HG03196 (cell line): ENCODE measurements around the gene SPNS3.

Experiments used
- ATAC-seq: cut with Tn5 transposase; IDR thresholded peaks from one replicate; pipeline ENCODE4 v1.9.1; 2021; ENCODE audit not compliant: unreplicated experiment

The SPNS3 gene

DNA sequence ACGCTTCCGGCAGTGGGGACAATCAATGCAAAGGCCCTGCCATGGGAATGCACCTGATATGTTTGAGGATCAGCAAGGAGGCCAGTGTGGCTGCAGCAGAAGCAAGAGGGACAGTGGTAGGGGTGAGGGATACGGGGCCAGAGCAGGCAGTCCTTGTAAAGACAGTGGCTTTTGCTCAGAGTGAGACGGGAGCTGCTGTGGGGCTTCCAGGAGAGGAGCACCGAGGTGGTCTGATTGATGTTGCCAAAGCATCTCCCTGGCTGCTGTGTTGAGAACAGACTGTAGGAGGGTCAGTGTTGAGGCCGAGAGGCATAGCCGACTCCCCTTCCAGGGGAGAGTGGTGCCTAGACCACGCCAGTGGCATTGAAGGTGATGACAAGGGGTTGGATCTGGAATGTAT is 53.6 kb downstream of the SPNS3 start:
- no peak for ATAC-seq

DNA sequence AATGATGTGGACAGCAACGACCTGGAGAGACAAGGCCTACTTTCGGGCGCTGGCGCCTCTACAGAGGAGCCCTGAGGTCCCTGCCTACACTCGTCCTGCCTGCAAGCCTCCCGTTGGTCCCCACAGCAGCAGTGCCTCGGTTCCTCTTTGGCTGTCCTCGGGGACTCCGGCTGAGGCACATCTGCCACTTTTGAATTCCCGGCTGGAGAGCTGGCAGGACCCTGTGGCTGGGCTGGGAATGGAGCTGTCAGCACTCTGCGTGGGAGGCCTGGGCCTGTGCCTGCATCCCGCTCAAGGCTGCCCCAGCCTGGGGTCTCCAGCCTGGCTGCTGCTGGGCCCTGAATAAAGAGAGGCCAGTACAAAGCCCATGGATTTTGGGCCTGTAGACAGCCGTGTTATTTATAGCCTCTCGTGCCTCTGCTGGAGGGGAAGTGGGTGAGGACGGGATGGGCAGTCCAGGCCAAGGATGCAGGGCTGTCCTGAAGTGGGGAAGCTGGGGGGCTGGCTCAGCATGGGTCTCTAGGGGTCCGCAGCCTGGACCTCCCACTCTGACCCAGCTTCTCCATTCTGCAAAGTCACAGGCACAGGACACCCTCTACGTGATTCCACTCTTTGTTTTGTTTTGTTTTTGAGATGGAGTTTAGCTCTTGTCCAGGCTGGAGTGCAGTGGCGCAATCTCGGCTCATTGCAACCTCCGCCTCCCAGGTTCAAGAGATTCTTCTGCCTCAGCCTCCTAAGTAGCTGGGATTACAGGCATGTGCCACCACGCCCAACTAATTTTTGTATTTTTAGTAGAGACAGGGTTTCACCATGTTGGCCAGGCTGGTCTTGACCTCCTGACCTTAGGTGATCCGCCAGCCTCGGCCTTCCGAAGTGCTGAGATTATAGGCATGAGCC is 54.3 kb downstream of the SPNS3 start:
- no peak for ATAC-seq

- ATAC-seq: no peak
These were observed 55.4 kb downstream of the SPNS3 start for GRCh38 chr17:4488989-4489595.

- no peak for ATAC-seq
These were observed 56.4 kb downstream of the SPNS3 start for GRCh38 chr17:4490109-4490591.

DNA sequence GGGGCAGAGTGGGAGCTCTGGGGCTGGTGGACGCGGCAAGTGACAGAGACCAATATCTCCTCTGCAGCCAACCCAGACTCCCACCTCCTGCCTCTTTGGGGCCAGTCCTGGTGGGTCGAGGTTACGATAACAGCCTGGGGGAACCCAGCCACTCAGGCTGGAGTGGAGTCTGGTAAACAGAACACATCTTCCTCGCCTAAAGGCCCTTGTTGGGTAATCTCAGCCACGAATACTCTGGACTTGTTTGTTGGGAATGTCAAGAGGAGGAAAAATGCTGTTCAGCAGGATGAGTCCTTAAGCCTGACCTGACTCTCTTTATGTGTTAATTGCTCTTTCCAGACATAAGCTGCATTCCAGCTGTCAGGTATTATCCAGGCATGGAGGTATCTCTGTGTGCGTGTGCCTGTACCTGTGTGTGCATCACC is 56.9 kb downstream of the SPNS3 start:
- ATAC-seq: no peak

DNA sequence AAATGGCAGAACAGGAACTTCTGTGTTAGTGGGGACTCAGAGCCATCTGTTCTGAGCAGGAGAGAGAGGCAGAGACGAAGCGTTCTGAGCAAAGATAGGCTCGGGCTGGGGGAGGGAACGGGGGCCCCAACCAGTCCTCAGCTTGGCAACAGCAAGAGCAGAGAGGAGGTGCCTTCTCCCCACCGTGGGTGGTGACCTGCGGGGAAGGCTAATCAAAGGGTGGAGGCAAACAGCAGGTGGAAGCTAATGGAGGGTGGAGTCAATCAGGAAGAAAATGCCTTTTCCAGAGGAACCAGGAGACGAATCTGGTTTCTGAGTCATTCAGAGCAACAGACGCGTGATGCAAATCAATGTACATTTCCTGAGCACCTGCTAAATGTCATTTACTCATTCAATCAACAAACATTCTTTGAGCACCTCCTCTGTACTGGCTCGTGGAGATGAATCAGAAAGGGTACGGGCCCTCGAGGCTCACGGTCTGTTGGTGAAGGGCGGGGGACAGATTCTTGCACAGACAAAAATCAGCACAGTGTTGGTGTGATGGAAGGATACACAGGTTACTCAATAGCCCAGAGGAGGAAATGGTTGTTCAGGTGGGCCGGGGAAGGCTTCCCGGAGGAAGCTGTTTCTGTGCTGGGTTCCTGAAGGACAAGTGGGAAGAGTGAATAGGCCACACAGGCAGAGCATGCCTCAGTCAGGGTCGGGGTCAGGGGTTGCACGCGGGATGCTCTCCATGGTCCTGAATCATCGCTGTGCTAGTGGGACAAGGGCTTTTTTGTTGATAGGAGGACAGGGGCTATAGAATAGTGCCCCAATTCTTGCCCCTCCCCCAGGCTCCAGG is 59.2 kb downstream of the SPNS3 start:
- ATAC-seq: no peak

- ATAC-seq: no peak
These were observed 63.5 kb downstream of the SPNS3 start for GRCh38 chr17:4497101-4497824.

DNA sequence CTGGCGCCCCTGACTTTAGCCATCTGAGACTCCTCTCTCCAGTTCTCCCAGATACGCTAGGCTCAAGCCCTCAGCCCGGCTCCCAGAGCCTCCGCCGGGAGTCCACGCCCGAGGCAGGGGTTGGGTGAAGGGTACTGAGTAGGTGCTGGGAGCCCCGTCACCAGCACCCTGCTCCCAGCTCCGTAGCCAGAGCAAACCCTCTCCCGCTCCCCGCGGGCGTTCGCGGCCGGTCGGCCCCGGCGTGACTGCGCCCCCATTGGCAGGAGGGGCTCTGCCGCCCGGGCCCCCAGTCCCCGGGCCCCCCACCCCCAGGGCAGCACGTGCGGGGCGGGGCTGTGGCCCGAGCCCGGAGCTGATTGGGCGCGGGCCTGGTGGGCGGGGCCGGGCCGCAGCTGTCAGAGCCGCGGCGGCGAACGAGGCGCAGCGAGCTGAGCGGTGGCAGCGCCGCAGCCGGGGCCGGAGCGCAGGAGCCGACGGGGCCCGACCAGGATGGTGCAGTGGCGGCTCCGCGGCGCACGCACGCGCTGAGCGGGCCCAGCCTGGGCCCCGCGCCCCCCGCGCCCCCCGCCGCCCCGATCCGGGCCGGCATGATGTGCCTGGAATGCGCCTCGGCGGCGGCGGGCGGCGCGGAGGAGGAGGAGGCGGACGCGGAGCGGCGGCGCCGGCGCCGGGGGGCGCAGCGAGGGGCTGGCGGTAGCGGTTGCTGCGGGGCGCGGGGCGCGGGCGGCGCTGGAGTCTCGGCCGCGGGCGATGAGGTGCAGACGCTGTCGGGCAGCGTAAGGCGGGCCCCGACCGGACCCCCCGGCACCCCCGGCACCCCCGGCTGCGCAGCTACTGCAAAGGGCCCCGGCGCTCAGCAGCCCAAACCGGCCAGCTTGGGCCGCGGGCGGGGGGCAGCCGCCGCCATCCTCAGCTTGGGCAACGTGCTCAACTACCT is 65.0 kb downstream of the SPNS3 start, which contains the start of gene SPNS2:
TSS of gene SPNS2 (plus strand) at position 421 of the 937 bp plus-strand sequence. CDS start at position 588, 167 bp downstream.
- no peak for ATAC-seq

DNA sequence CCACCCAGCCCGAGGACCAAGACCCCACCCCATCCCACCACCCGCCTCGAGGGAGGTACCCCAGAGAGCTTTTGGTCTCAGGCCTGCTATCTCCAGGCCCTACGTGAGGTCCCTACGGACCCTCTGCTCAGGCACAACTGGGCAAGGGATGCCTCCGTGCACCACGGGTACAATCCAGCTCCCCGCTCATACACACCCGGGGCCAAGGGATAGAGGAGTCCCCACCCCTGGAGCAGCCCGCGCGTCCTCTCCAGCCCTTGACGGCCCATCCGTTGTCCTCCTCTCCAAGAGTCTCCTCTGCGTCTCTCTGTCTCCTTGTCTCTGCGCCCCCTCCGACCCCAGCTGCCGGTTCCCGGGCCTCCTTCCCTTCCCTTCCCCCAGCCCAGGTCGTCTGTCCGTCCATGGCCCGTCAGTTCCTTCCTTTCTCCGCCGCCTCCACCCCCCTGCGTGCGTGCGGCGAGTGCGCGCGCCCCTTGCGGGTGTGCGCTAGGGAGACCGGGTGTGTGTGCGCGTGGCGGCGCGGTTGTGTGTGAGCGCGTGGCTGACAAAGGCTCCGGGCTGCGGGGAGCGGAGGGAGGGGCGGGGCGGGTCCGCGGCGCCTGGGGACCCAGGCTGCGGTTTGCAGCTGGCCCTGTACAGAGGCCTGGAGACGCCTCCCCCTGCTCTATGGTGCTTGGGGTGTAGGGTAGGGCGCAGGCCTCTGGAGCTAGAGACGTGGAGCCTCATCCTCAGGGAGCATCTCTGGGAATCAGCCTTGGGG is 65.9 kb downstream of the SPNS3 start:
- no peak for ATAC-seq

DNA sequence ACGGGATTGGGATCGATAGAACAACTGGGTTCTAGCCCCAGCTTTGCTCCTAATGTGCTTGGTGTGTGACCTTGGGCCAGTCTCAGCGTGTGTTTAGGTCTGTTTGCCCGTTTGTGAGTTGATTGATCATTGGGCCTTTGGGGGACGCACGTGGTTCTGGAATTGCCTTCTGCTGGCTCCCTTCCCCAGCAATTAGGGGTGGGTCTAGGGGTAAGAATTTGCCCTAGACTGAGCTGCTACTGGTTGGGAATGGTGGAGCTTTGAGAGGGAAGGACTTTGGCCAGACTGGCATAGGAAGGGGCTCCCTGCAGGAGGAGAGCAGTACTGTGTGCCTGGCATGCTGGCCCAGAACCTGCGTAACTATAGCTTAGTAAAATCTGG is 66.4 kb downstream of the SPNS3 start:
- no peak for ATAC-seq

- ATAC-seq: no peak
These were observed 67.7 kb downstream of the SPNS3 start for GRCh38 chr17:4501295-4501949.

DNA sequence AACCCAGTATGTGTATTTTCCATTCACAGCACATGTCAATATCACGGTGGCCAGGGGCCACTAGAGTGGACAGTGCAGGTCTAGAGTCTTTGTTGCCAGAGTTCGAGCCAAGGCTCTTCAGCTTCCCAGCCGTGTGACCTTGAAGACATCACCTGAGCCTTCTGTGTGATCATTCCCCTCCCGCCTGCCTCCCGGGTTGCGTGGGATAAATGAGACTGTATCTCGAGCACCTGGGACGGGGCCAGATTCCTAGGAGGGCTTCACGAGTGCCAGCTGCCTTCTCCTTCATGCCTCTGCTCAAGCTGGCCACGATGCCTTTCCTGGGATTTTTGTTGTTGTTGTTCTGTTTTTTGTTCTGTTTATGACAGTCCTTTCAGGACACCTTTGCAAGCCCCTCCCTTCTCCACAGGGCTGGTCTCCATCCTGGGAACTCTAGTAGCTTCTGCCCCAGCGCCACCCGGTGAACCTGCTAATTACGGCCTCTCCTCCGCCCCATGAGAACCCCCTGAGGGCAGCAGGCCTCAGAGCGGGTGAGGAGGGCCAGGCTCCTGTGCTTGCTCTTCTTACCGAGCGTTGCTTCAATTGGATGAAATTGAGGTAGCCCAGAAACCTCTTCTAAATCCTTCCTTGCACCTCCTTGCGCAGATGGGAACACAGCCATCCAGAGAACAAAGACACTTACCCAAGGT is 68.9 kb downstream of the SPNS3 start:
- ATAC-seq: no peak

GRCh38 chr17:4503283-4504025 is 69.7 kb downstream of the SPNS3 start:
- no peak for ATAC-seq

- no peak for ATAC-seq
These were observed 70.4 kb downstream of the SPNS3 start for GRCh38 chr17:4504188-4504587.

GRCh38 chr17:4505187-4505586 is 71.4 kb downstream of the SPNS3 start:
- no peak for ATAC-seq

DNA sequence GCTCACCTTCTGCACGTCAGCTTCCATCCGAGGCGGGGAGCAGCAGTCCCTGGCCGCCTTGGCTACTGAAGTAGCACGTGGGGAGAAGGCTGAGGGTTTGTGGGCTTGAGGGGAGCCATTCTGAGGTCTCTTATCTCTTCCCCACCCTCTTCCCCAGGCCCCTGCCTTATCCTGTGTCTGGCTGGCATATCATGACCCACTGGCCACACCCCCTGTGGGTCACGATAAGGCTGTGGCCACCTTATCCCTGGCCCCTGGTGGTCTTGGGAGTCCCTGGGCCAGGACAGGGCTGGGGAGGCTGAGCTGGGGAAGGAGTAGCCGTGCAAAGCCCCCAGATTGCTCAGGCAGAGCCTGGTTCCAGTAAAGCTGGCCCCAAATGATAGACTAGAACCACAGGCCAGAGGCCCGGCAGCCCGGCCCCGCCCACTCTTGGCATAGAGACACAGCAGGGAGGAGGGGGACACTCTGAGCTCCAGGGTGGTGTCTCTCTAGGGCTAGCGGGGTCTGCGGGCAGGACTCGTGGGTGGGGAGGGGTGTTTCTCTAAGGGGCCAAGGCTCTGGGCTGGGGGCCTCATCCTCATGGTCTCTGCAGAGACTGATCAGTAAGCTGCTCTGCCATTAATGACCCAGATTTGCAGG is 72.6 kb downstream of the SPNS3 start:
- no peak for ATAC-seq

GRCh38 chr17:4506892-4507291 is 73.2 kb downstream of the SPNS3 start:
- ATAC-seq: no peak
